Ammon's horn (tissue), 1 donor: ENCODE measurements around the gene KIFC1.

Source experiments
- DNase-seq: peaks from one replicate; pipeline ENCODE4 v3.0.0-alpha.2; 2016; ENCODE audit warnings: low spot score

Gene KIFC1

DNA sequence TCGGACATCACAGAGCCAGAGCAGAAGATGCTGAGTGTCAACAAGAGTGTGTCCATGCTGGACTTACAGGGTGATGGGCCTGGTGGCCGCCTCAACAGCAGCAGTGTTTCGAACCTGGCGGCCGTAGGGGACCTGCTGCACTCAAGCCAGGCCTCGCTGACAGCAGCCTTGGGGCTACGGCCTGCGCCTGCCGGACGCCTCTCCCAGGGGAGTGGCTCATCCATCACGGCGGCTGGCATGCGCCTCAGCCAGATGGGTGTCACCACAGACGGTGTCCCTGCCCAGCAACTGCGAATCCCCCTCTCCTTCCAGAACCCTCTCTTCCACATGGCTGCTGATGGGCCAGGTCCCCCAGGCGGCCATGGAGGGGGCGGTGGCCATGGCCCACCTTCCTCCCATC, 51.4 kb downstream of the KIFC1 start:
- no peak for DNase-seq

DNA sequence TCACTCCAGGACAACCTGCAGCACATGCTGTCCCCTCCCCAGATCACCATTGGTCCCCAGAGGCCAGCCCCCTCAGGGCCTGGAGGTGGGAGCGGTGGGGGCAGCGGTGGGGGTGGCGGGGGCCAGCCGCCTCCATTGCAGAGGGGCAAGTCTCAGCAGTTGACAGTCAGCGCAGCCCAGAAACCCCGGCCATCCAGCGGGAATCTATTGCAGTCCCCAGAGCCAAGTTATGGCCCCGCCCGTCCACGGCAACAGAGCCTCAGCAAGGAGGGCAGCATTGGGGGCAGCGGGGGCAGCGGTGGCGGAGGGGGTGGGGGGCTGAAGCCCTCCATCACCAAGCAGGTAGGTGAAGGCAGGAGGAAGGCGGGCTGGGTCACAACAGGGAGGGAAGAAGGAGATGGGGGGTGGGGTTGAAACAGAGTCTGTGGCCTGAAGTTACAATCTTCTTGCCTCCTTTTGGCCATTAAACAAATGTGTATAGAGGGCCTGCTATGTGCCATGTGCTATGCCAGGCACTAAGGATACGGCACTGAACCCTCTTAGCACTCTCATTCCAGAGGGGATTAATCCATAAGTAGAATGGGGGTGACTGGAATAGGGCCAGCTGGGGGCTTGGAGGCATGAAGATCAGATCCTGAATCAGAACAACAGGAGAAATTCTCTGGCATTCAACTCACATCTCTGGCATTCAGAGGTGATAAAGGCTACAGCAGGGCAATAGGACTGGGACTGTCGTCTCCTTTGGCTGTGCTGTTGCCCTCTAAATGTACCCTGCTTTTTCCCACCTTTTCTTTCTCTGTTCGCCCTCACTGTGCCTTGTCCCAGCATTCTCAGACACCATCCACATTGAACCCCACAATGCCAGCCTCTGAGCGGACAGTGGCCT, 52.2 kb downstream of the KIFC1 start:
- DNase-seq, result no peak

DNA sequence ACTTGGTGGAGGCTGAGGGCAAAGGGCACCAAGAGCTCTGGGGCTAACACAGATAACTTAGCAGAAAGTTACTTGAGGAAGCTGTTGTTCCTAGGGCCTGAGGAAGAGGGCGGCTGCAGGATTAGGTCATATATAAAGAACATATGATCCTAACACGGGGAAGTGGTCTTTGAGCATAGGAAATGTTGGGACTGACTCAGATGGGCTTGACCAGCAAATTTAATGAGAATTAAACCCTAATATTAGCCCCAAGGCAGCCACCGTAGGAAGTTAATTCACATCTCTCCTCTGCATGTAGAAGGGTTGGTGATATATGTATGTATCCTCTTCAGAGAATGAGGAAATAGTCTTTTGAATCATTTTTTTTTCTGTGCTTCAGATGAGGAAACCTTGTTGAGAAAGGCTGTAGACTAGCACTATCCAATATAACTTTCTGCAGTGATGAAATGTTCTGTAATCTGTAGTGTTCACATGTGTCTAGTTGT, 53.5 kb downstream of the KIFC1 start:
- DNase-seq, result no peak

DNA sequence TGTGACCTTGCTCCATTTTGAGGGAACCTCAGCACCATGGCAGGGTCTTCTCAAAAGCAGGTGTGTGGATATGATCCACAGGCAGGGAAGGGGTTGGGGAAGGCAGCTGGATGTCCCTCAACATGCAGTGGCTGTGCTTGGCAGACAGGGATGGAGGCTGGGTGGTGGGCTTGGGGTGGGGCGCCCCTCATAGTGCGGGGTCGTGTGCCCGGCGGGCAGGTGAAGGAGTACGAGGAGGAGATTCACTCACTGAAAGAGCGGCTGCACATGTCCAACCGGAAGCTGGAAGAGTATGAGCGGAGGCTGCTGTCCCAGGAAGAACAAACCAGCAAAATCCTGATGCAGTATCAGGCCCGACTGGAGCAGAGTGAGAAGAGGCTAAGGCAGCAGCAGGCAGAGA, 54.7 kb downstream of the KIFC1 start:
- DNase-seq, result no peak

DNA sequence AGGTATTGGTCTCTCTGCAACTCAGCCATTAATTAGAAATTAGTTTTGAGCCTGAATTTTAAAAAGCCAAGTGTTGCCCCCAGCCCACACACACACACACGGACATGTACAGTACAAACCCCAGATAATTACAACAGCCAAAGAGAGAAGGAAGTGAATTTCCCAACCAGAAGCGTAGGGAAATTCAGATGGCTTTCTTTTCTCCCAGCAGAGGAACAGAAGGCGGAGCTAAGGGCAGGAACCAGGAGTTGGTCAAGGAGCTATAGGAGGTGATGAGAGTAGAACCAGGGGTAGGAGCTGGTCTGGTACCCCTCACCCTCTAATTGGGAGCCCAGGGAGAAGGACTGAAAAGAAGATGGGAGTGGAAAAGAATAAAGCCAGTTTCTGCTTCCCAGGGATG, 58.8 kb downstream of the KIFC1 start:
- DNase-seq, result no peak

DNA sequence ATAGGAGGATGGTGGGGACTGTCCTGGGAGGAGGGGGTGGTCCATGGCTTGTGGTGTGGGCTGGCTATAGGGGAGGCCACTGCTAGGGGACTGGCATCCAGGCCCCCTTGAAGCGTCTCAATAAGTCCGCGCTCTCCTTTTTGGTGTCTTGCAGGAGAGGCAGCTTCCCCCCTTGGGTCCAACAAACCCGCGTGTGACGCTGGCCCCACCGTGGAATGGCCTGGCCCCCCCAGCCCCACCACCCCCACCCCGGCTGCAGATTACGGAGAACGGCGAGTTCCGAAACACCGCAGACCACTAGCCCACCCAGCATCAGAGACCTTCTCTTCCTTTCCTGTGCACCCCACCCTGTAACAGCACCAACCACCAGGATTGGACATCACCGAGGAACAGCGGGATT, 60.0 kb downstream of the KIFC1 start:
- no peak for DNase-seq

DNA sequence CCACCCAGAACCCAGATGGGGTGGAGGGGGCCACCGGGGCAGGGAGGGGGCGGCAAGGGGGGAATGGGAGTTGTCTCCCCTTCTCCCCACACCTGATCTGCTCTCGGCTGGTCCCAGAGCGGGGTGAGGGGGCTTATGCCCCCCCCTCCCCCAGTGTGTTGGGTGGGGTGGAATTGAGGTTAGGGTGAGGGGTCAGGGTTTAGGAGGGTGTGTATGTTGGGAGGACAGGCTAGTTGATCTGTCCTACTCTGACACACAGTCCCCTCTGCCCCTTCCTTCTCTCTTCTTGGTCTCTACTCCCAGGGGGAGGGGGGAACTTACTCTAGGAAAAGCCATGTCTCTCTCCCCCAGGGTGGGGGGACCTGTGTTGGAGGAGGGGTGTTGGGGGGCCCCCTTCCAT, 60.9 kb downstream of the KIFC1 start:
- no peak for DNase-seq

DNA sequence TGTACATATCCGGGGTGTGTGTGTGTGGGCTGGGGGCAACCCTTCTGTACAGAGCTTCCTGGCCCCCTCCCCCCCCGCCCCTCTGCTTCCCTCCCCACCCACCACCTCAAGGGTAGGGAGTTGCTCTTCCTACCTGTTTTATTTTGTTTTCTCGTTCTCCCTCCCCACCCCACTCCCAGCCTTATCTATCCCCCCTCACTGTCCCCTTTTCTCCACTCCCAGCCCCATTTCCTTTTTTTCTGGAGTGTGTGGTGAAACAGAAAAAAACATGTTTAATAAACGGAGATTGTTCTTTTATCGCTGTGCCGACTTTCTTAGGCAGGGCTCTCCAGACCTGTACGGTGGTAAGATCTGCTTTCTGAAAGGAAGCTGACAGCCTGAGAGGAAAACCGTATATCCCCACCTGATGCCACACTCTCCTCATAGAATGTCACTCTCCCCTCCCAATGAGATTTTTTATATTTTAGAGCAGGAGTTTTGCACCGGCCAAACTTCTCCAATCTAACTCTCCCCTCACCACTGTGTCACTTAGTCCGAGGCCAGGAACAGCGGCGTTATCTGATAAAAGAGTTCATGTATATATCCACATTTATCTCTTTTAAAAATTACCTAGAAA, 61.9 kb downstream of the KIFC1 start:
- DNase-seq, result no peak

DNA sequence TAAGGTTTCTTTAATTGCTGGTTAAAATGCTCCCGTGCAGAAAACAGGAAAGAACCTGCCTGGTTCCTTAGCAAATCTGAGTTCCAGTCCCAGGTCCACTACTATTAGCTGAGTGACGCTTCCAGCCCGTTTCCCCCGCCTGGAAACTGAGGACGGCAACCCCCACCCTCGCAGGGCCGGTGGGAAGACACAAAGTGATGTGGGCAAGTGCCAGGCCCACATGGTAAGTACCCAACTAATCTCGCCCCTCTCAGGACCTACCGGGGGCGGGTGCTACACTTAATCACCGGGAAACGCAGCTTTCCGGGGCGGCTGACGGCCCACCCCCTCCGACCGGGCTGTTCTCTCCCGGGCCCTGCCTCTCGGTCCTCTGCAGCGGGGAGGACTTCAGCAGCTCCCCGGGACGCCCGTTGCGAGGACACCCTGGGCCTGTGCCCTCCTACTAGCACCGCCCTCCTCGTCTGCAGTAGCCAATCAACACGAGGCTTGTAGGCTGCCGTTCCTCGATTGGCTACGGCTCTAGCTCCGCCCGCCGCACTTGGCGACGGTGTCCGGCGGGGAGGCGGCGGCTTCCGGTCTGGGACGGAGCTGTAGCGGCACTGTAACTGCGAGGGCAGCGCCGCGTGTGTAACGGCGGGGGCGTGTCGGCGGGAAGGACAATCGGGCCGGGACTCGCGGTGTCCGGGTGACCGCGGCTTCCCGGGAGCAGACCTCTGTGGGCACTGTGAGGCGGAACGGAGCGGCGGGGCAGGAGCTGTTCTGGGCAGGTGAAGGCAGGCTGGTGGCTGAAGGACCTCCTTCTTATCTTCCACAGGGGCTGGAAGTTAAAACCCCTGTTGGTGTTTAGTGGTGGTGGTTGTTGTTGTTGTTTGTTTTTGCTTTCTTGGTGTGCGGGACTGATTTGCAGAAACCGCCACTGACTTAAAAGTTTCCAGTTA, 62.7 kb downstream of the KIFC1 start, which contains the start of gene ZBTB9:
Gene ZBTB9, plus strand, starts transcription at position 568 of the 938 bp plus-strand sequence. CDS start 525 bp downstream, outside the sequence.
- peak; percentile 99 for DNase-seq

DNA sequence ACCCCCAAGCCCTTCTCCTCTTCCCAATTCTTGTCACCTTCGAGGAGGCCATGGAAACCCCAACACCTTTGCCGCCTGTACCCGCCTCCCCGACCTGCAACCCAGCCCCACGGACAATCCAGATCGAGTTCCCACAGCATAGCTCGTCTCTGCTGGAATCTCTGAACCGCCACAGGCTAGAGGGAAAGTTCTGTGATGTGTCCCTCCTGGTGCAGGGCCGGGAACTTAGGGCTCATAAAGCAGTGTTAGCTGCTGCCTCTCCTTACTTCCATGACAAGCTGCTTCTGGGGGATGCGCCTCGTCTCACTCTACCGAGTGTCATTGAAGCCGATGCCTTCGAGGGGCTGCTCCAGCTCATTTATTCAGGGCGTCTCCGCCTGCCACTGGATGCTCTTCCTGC, 63.4 kb downstream of the KIFC1 start:
- DNase-seq, result no peak

DNA sequence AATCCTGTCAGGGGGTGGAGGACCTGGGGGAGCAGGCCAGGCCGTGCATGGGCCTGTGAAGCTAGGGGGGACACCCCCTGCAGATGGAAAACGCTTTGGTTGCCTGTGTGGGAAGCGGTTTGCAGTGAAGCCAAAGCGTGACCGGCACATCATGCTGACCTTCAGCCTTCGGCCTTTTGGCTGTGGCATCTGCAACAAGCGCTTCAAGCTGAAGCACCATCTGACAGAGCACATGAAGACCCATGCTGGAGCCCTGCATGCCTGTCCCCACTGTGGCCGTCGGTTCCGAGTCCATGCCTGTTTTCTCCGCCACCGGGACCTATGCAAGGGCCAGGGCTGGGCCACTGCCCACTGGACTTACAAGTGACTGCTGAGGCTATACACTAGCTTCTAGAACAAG, 64.5 kb downstream of the KIFC1 start:
- no peak for DNase-seq

DNA sequence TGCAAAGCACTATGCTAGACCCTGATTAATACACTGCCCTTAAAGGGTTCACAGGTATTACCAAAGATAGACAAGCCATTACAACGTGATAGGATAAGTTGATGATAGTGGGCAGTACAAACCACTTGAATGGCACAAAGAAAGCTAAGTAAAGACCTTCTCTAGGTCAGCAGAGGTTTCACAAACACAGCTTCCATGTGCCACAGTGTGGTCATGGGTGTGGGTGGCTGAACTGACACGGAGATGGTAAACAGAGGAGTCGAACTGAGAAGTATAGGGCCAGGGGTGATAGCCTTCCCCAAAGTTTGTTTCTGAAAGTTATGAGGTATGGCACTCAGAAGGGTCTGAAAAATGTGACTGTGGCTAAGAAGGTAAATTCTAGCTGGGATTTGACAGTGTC, 67.1 kb downstream of the KIFC1 start:
- DNase-seq, result no peak

DNA sequence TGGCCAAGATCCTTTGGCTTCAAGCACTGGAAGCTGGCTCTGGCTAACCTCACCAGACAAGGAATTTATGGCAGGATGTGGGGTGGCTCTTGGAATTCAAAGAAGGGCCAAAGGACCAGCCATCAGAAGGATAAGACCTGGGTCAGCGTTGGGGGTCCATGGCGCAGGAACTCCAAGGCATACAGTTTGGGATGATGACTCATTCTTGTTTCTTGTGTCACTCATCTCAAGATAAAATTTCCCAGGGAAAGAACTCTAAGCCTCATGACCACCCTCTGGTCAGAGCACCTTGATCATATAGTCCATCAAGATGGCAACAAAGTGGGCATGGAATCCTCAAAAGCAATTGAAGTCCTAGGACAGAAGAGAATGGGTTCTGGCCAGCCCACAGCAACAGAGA, 67.6 kb downstream of the KIFC1 start:
- no peak for DNase-seq
